Mucosa of descending colon (tissue), 3 donors: ENCODE data around the gene NLRP6. TPM values are rescaled to one million over a fixed set of nuclear protein-coding genes. Genes with fewer than 3 reads are reported as not detected.
A peak's percentile ranks its signal among the peaks of the same experiment; 100 is the strongest.
"Not testable (repeated sequence)": the region's sequence is repeated elsewhere in the genome, so short reads cannot be mapped to it uniquely, and the experiment has no call there.

Source experiments
- ATAC-seq: fragments of 200-7000 bp; cut with Tn5 transposase; one replicate; pipeline ENCODE4 v1.9.1; 2020; ENCODE audit warnings: mild to moderate bottlenecking, moderate library complexity
- DNase-seq, 3 donors: peaks; one replicate each; pipeline ENCODE4 v3.0.0-alpha.2; 2020
- H3K36me3 ChIP-seq: fragments of 200-600 bp; one replicate; pipeline ENCODE4 v1.8.0; 2021; ENCODE audit warnings: low read depth, mild to moderate bottlenecking
- H3K4me1 ChIP-seq: fragments of 200-600 bp; one replicate; pipeline ENCODE4 v1.8.0; 2021; ENCODE audit warnings: low read depth, mild to moderate bottlenecking
- H3K4me3 ChIP-seq: fragments of 200-600 bp; one replicate; pipeline ENCODE4 v1.8.0; 2021; ENCODE audit warnings: mild to moderate bottlenecking
- H3K9me3 ChIP-seq: fragments of 200-600 bp; one replicate; pipeline ENCODE4 v1.8.0; 2021; ENCODE audit warnings: mild to moderate bottlenecking
- CTCF ChIP-seq: fragments of 200-600 bp; IDR thresholded peaks from one replicate; pipeline ENCODE4 v1.8.0; 2022; ENCODE audit warnings: antibody characterized with exemption, mild to moderate bottlenecking
- intact Hi-C, 2 donors: fragments of 100-400 bp; cut with DNase I in 1 of 2; cut with micrococcal nuclease in 1 of 2; formaldehyde crosslinking; loops; one replicate each; pipeline versions ENCODE4 v1.11.0 to v1.11.1; 2022; cut with DNase I, micrococcal nuclease
- total RNA-seq, 3 donors: library from RNA; stranded (reverse); fragmentation: NEBNext Ultra II Directional in 2 of 3; extraction: Animal tissue kit (Norgen Biotek cat#: 25700) in 2 of 3; gene quantifications; one replicate each; pipeline versions ENCODE4 v1.2.1 to v1.2.4, GENCODE V29; 2021 to 2023
- donor health status: DM: no; HTN: no; CAD: no; lungs with moderate emphysema.
- donor health status: DM: no; HTN: no; CAD: no.
- donor health status: DM: no; HTN: yes; CAD: no.

NLRP6 gene
- total RNA-seq, 3 donors from 2014 or later, result 0.66 to 2.6 (median 0.72) TPM

- H3K4me3 ChIP-seq, result peak within 1 kb of the TSS; percentile 89
- no peak for TF ChIP-seq CTCF
- intact Hi-C loops, result no loop called here
- H3K4me1 ChIP-seq, result peaks cover 18% of the 10 kb centered on the region
- H3K36me3 ChIP-seq, result no peaks in the 10 kb centered on the region
- peak; percentile 91 to 93 (median 91) for DNase-seq
- H3K9me3 ChIP-seq, result no peaks in the 10 kb centered on the region
- ATAC-seq, result peak; percentile 96
Observed at GRCh38 chr11:235997-236773, 42.0 kb upstream of the NLRP6 start, which contains the start of gene SIRT3. Gene SIRT3, minus strand, starts transcription at chr11:236342. Its CDS starts 14 bp downstream, at chr11:236328.

GRCh38 chr11:236774-237767 lies 41.1 kb upstream of the NLRP6 start, which contains the start of gene PSMD13:
Gene PSMD13, plus strand, starts transcription at chr11:236976. Its CDS starts 74 bp downstream, at chr11:237050.
- peak; percentile 88 to 94 (median 91) for DNase-seq
- TF ChIP-seq CTCF, result no peak

GRCh38 chr11:238346-238745 lies 39.9 kb upstream of the NLRP6 start:
- ATAC-seq, H3K36me3 ChIP-seq, H3K4me3 ChIP-seq, intact Hi-C loops, H3K9me3 ChIP-seq, DNase-seq: not testable (repeated sequence)
- H3K4me1 ChIP-seq, result peaks cover 18% of the 10 kb centered on the region

More at GRCh38 chr11:236774-237767, 41.1 kb upstream of the NLRP6 start, which contains the start of gene PSMD13:
- no peaks in the 10 kb centered on the region for H3K9me3 ChIP-seq
- peaks cover 18% of the 10 kb centered on the region for H3K4me1 ChIP-seq
- intact Hi-C loops, result no loop called here
- no peaks in the 10 kb centered on the region for H3K36me3 ChIP-seq
- peak; percentile 93 for ATAC-seq
- peak within 1 kb of the TSS; percentile 89 for H3K4me3 ChIP-seq

- peaks cover 13% of the 10 kb centered on the region for H3K4me1 ChIP-seq
- no peak overlapping the region for H3K4me3 ChIP-seq
- H3K9me3 ChIP-seq, result no peaks in the 10 kb centered on the region
- intact Hi-C loops, result no loop called here
- peaks cover 9% of the 10 kb centered on the region for H3K36me3 ChIP-seq
- no peak for TF ChIP-seq CTCF
- DNase-seq (no peak), ATAC-seq (no peak)
Observed at GRCh38 chr11:240315-240714, 37.9 kb upstream of the NLRP6 start.

- ATAC-seq (no peak), DNase-seq (no peak)
- H3K9me3 ChIP-seq, result no peaks in the 10 kb centered on the region
- peaks cover 10% of the 10 kb centered on the region for H3K4me1 ChIP-seq
- H3K4me3 ChIP-seq, result no peak overlapping the region
- no peak for TF ChIP-seq CTCF
- H3K36me3 ChIP-seq, result peaks cover 9% of the 10 kb centered on the region
- intact Hi-C loops, result no loop called here
Observed at GRCh38 chr11:241634-242033, 36.6 kb upstream of the NLRP6 start.
